HG03460 (cell line): ENCODE results near the gene ZC3H4.

ENCODE experiments used
- ATAC-seq: cut with Tn5 transposase; IDR thresholded peaks from one replicate; pipeline ENCODE4 v1.9.1; 2021; ENCODE audit not compliant: unreplicated experiment

The ZC3H4 gene

DNA sequence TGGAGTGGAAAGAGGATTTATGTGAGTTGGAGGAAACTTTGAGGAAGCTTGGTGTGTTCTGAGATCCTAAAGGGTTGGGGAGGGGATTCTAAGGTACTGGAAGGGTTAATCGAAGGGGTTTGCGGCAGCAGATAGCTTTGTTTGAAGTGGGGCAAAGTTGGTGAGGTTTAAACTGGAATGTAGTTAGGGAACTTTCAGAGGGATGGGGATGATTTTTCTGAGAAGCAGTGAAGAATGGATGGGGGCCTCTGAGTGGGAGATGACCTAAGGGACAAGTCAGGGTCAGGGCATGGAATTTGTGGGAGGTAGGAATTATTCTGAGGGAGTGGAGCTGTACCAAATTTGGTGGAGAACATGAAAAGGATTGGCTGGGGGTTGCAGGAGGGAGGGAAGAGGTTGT, 21.0 kb upstream of the ZC3H4 start:
- ATAC-seq = no peak

GRCh38 chr19:47133021-47133471, 19.5 kb upstream of the ZC3H4 start:
- ATAC-seq = no peak

GRCh38 chr19:47132194-47132852, 18.7 kb upstream of the ZC3H4 start:
- no peak for ATAC-seq

- peak; percentile 75 for ATAC-seq
These were observed 17.1 kb upstream of the ZC3H4 start, which contains the start of gene SAE1 for GRCh38 chr19:47130589-47131227. SAE1 (plus strand) TSS chr19:47130835; CDS start chr19:47130931, 96 bp downstream.

GRCh38 chr19:47130120-47130588, 16.6 kb upstream of the ZC3H4 start:
- no peak for ATAC-seq

DNA sequence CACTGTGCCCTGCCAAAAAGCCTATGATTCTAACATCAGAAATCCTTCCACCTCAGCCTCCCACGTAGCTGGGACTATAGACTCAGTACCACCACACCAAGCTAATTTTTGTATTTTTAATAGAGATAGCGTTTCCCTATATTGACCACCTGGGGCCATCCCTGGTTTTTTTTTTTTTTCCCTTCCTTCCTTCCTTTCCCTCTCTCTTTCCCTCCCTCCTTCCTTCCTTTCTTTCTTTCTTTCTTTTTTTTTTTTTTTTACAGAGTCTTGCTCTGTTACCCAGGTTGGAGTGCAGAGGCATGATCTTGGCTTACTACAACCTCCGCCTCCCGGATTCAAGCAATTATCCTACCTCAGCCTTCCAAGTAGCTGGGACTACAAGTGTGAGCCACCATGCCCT, 16.0 kb upstream of the ZC3H4 start:
- no peak for ATAC-seq

DNA sequence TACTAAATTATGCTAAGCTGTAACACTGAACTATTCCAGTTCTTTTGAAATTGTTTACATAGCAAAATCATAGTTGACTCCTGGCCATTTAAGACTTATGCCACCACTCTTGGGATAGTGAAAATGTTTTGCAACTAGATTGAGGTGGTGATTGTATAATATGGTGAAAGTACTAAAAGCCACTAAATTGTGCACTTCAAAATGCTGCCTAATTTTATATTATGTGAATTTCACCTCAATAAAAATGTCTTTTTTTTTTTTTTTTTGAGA, 12.0 kb upstream of the ZC3H4 start:
- no peak for ATAC-seq

DNA sequence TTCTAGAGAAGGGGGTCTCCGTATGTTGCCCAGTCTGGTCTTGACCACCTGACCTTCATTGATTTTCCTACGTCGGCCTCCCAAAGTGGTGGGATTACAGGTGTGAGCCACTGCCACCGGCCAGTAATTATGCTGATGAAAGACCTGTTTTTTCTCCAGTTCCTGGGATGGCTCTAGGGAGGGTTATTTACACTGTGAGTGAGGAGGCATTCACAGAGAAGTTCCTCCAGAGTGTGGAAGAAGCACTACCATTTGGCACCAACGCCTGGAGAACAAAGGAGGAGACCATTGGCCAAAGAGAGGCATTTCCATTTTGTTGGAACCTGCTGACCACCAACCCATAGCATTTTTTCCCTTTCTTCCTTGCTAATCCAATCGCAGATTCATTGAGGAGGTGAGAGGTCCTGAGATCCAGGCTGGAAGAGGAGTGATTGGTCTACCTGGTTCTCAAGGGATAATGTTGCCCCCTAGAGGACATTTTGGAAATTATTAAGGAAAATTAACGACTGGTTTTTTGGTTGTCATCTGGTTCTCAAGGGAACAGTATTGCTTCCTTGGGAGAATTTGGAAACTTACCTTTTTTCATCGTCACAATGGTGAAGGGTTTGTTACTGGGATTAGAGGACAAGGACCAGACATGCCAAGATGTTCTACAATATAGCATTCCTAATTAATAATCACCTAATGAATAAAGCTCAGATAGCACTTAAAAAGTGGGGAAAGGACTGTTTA, 11.5 kb upstream of the ZC3H4 start:
- no peak for ATAC-seq

GRCh38 chr19:47123406-47123805, 9.8 kb upstream of the ZC3H4 start:
- no peak for ATAC-seq

DNA sequence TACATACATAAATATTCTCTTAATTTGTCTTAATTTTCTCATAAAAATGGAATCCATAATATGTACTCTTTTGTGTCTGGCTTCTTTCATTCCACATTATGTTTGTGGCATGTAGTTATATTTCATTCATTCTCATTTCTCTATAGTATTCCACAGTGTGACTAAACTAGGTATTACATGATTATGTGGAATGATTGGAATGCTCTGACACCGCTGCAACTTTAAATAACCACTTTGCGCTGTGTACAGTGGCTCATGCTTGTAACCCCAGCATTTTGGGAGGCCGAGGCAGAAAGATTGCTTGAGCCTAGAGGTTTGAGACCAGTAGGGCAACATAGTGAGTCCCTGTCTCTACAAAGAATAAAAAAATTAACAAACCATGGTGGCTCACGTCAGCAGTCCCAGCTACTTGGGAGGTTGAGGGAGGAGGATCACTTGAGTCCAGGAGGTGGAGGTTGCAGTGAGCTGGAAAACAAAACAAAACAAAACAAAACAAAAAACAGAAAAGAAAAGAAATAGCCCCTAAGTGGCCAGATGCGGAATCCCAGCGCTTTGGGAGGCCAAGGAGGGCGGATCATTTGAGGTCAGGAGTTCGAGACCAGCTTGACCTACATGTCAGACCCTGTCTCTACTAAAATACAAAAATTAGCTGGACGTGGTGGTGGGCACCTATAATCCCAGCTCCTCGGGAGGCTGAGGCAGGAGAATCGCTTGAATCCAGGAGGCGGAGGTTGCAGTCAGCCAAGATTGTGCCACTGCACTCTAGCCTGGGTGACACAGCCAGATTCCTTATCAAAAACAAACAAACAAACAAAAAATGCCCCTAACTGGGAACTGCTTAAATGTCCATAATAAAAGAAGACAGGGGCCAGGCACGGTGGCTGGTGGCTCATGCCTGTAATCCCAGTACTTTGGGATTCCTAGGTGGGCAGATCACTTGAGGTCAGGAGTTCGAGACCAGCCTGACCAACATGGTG, 9.1 kb upstream of the ZC3H4 start:
- ATAC-seq = no peak

DNA sequence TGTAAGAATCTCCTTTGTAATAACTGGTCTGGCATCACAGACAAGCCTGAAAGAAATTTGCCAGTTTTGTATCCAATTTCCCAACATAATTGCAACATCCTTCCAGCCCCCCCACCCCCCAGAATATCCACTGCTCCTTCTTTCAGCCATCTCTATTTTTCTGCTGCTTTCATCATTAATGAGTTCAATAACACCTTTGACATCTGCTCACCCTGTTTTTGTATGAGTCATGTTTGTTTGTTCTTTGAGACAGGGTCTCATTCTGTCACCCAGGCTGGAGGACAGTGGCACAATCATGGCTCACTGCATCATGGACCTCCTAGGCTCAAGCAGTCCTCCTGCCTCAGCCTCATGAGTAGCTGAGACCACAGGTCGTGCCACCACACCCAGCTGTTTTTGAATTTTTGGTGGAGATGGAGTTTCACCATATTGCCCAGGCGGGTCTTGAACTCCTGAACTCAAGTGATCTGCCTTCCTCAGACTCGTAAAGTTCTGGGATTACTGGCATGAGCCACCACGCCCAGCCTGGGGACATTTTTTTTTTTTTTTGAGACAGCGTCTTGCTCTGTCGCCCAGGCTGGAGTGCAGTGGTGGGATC, 7.0 kb upstream of the ZC3H4 start:
- ATAC-seq = no peak

DNA sequence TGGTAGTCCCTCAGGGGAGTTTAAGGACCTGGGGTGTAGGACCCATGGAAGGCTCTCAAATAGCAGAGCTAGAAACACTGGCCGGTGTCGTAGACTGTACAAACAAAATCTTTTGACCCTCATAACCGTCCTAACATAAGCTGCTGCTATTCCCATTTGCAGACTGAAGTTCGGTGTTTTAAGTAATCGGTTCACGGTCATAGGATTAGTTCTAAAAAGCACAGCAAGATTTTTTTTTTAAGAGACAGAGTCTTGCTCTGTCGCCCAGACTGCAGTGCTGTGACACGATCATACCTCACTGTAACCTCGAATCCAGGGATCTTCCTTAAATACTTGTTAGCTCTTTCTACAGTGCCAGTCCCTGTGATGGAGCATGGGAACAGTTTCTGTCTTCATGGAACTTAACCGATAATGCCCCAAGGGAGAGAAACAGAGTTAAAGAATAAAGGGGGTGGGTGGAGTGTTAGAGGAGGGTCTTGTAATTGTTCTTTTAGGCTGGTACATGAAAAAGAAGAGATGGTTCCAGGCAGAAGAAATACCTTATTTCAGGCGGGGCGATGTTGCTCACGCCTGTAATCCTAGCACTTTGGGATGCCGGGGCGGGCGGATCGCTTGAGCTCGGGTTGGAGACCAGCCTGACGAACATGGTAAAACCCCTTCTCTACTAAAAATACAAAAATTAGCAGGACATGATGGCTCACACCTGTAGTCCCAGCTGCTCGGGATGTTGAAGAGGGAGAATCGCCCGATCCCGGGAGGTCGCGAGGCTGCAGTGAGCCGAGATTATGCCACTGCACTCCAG, 475 bp upstream of the ZC3H4 start:
- no peak for ATAC-seq

GRCh38 chr19:47112166-47112996, 1.2 kb downstream of the ZC3H4 start:
- peak; percentile 21 for ATAC-seq

DNA sequence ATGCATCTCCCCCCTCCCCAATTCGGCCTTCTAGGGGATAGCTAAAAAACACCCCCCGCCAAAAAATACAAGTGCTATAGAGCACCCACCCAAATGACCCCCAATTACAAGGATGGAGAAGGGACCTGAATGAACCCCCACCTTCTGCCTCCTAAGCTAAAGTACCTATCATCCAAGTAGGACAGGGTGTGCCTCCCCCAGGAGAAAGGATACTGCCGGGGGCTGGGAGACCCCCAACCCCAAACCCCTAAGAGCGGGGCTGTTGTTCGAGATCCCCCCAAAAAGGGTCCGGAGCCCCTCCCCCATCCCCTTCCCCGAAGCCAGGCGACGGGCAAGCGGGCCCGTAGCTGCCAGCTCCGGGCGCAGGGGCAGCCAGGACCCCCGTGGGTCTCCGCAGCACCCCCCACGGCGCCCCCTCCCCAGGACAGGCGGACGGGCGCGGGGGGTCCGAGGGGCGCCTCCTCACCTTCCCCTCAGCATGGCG, 1.9 kb downstream of the ZC3H4 start:
- ATAC-seq = no peak

DNA sequence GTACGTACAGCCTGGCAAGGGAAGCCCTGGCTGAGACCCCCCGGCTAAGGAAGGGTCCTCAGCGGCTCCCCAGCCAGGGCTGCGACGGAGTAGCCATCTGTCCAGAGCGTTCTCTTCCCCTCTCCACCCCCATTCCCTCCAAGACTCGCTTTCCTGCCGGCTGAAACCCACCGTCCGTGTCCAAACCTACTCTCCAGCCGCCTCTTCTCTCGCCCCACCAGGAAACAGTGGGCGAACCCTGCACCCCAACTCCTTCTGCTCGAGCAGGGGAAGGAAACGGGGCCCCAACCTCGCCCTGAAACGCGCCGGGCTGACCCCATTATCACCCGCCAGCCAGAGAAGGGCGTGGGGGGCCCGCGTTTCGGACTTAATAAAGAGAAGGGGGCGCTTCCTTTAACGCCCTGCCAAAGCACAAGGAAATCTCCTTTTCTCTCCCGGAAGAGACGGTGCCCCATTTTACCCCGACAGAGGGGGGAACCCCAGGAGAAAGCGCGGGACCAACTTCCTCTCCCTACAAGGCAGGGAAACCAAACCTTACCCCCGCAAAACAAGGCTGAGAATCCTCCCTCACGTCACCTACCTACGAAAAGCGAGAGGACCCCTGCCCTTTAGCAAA, 2.5 kb downstream of the ZC3H4 start:
- ATAC-seq = no peak

DNA sequence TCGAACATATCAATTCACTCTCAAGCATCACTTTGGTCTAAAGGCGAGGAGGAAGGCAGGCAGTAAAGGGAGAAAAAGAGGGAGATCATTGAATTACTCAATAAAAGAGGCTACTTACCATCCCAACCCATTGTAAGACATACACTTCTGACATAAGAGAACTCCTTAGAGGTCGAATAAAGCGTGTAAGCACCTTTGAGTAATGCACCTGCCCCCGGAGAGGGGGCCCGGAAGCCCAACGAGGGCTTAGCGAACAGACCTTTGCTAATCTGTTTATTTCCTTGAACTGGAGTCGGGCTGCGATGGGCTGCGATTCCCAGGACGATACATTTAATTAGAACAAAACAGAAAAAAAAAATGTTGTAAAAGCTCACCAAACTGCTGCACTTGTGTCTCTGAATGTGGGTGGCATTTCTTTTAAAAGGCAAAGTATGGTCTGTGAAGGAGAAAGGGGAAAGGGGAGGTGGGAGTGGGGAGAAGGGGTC, 3.0 kb downstream of the ZC3H4 start:
- no peak for ATAC-seq

DNA sequence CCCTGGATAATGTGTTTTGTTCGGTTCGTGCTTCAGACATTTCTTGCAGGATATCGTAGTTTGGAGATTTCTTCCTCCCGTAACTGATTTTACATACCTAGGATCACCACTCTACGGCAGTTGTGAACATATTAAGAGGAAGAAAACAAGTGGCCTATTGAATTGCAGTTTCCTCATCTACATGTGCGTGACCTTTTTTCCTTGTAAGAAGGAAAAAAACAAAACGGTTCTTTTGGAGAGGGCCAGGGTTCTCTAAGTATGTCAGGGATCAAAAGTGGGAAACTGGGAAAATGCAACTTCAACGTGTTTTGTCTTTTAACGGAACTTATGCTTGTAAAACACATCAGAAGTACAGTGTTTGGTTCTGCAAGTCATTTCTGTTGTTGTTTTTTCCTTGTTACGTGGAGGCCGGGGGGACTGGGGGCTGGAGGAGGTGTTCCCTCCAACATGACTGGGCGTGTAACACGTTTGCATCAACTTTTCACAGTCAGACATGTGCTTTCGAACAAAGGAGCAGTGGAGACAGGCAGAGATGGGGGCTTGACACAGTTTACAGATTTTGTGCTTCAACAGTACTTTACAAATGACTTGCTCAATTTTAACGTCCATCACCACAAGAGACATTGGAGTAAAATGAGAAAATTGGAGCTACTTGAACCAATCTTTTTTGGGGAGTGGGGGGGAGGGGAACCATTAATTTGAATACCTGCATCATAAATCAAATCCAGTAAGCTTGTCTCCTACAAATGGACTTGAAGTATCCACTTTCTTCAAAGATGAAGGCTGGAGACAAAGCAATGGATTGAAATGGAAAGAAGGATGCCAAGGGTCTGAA, 3.8 kb downstream of the ZC3H4 start:
- no peak for ATAC-seq
